ENCODE data around the gene MYH9. TPM values are rescaled to one million over a fixed set of nuclear protein-coding genes. Genes with fewer than 3 reads are reported as not detected.
"Not testable (repeated sequence)": the region's sequence is repeated elsewhere in the genome, so short reads cannot be mapped to it uniquely, and the experiment has no call there.

MYH9 gene
- total RNA-seq, 2 experiments from 2014 or later: 112 to 223 TPM

DNA sequence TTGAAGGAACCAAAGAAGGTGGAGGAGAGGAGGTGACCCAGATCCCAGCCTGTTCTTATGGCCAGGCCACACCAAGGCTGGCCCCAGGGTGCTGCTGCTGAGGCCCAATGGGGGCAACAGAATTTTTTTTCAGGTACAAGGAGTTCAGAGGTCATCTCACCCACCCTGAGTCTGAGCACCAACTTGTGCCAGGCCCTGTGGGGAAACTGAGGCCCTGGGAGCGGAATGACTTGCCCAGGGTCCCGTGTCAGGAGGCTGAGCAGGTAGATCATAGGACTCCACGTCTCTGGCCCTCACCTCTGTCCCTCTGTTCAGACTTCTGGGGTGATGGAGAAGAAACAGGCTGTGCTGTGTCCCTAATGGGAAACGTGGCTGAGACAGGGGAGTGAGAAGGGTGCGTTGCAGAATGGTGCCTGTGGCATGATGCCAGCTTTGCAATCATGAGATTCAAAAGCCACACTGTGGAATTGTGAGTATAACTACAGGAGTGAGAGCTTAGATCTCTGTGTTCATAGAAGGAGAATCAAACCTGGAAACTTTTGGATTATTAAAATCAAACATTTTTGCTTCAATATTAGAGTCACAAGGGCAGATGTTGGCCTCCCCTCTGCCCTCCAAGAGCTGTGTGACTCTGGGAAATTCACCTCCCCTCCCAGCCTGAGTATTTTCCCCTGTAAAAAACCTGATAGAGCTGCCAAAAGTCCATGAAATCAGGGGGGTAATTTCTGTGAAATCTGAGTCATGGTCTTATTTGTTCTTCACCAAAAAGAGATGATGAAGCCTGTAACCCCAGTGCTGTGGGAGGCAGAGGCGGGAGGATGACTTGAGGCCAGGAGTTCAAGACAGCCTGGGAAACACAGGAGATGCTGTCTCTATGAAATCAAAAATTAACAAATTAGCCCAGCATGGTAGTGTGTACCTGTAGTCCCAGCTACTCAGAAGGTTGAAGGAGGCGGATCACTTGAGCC lies 134.0 kb downstream of the MYH9 start:
- no peak overlapping the region for H3K4me3 ChIP-seq (ENCODE audit: low read depth, low read length, poor library complexity, severe bottlenecking)
- intact Hi-C loops (cut with micrococcal nuclease; ENCODE audit: unreplicated experiment): no loop called here
- no peak for TF ChIP-seq EZH2phosphoT487 (IDR thresholded peaks at IDR 0.05; ENCODE audit: borderline replicate concordance, low read depth, low read length)
- TF ChIP-seq, protein P1, sequence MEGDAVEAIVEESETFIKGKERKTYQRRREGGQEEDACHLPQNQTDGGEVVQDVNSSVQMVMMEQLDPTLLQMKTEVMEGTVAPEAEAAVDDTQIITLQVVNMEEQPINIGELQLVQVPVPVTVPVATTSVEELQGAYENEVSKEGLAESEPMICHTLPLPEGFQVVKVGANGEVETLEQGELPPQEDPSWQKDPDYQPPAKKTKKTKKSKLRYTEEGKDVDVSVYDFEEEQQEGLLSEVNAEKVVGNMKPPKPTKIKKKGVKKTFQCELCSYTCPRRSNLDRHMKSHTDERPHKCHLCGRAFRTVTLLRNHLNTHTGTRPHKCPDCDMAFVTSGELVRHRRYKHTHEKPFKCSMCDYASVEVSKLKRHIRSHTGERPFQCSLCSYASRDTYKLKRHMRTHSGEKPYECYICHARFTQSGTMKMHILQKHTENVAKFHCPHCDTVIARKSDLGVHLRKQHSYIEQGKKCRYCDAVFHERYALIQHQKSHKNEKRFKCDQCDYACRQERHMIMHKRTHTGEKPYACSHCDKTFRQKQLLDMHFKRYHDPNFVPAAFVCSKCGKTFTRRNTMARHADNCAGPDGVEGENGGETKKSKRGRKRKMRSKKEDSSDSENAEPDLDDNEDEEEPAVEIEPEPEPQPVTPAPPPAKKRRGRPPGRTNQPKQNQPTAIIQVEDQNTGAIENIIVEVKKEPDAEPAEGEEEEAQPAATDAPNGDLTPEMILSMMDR (conservative IDR thresholded peaks at IDR 0.05; ENCODE audit: low read length): no peak
- CTCF ChIA-PET (ENCODE audit: unreplicated experiment): no interaction called here
- H3K4me2 ChIP-seq (ENCODE audit: low read length): peak overlapping the region; percentile 54
- POLR2A ChIA-PET: interaction anchor here (0.9 to 1.7 kb wide), 2 partner anchors 11 to 16 kb away, joined by 5 read pairs; no protein-coding TSS in a partner anchor
- H2AFZ ChIP-seq (ENCODE audit: low read length): peak overlapping the region; percentile 58; the same call in 1 of the 2 replicates
- no peaks in the 10 kb centered on the region for H3K36me3 ChIP-seq (ENCODE audit: insufficient read depth, low read length)
- DNase-seq (ENCODE audit: low spot score): no peak
- BruUV-seq (replicated peaks): no TSS peak
- no peak overlapping the region for H3K27ac ChIP-seq (ENCODE audit: low read depth, low read length, poor library complexity, severe bottlenecking)
- no peaks in the 10 kb centered on the region for H3K9me2 ChIP-seq (ENCODE audit: insufficient read depth, low read length)
- H4K20me1 ChIP-seq (ENCODE audit: insufficient read depth, low read length): no peaks in the 10 kb centered on the region
- H3K9me3 ChIP-seq (ENCODE audit: low read length): peaks cover 10% of the 10 kb centered on the region; the same call in 1 of the 2 replicates
- peaks cover 15% of the 10 kb centered on the region for H3K4me1 ChIP-seq (ENCODE audit: insufficient read depth, low read length, poor library complexity, severe bottlenecking)
- H3K79me2 ChIP-seq (ENCODE audit: insufficient read depth, low read depth, low read length): no peaks in the 10 kb centered on the region

DNA sequence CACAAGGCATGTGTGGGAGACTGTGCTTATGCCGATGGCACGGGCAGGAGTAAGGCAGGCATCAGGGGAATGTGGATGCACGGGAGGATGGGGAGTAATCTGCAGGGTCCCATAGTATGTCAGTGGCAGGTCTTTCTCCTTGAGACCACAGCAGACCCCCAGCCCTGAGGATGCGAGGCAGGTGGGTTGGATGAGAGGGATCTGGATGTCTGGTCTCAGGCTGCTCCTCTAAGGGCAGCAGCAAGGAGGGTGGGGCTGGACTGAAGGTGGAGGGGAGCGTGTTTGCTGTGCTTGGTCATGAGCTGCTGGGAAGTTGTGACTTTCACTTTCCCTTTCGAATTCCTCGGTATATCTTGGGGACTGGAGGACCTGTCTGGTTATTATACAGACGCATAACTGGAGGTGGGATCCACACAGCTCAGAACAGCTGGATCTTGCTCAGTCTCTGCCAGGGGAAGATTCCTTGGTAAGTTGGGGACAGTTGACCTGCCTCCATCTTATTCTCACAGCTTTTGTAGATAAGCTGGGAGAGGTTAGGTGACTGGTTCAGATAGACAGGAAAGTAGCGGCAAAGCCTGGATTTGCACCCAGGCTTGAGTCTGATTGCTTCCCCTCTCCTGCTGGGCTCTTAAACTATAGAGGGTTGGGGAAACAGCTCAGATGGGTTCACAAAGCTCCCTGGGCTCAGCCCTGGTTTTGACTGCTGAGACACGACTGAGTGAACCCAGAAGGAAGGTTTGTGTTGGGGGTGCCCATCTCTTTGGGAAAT lies 134.8 kb downstream of the MYH9 start, which contains the start of gene APOL1:
APOL1 (plus strand) TSS at position 380 of the 769 bp plus-strand sequence. CDS start 1,823 bp downstream, outside the sequence.
- no TSS peak for BruUV-seq (replicated peaks)
- H3K36me3 ChIP-seq (ENCODE audit: insufficient read depth, low read length): no peaks in the 10 kb centered on the region
- H3K9me2 ChIP-seq (ENCODE audit: insufficient read depth, low read length): no peaks in the 10 kb centered on the region
- POLR2A ChIA-PET: interaction anchor here (0.9 to 1.7 kb wide), 2 partner anchors 10 to 15 kb away, joined by 5 read pairs; no protein-coding TSS in a partner anchor
- H3K79me2 ChIP-seq (ENCODE audit: insufficient read depth, low read depth, low read length): no peaks in the 10 kb centered on the region
- H3K9me3 ChIP-seq (ENCODE audit: low read length): peaks cover 19% of the 10 kb centered on the region
- TF ChIP-seq EZH2phosphoT487 (IDR thresholded peaks at IDR 0.05; ENCODE audit: borderline replicate concordance, low read depth, low read length): no peak
- TF ChIP-seq, protein P1 (conservative IDR thresholded peaks at IDR 0.05; ENCODE audit: low read length): no peak
- peak within 1 kb of the TSS; percentile 1 for H3K4me3 ChIP-seq (ENCODE audit: low read depth, low read length, poor library complexity, severe bottlenecking)
- intact Hi-C loops (cut with micrococcal nuclease; ENCODE audit: unreplicated experiment): no loop called here
- no peak within 1 kb of the TSS for H3K27ac ChIP-seq (ENCODE audit: low read depth, low read length, poor library complexity, severe bottlenecking)
- peak within 1 kb of the TSS; percentile 54 for H3K4me2 ChIP-seq (ENCODE audit: low read length)
- peaks cover 6% of the 10 kb centered on the region for H3K4me1 ChIP-seq (ENCODE audit: insufficient read depth, low read length, poor library complexity, severe bottlenecking)
- peak within 1 kb of the TSS; percentile 58; the same call in 1 of the 2 replicates for H2AFZ ChIP-seq (ENCODE audit: low read length)
- DNase-seq (ENCODE audit: low spot score): peak; percentile 32
- CTCF ChIA-PET (ENCODE audit: unreplicated experiment): no interaction called here
- no peaks in the 10 kb centered on the region for H4K20me1 ChIP-seq (ENCODE audit: insufficient read depth, low read length)

DNA sequence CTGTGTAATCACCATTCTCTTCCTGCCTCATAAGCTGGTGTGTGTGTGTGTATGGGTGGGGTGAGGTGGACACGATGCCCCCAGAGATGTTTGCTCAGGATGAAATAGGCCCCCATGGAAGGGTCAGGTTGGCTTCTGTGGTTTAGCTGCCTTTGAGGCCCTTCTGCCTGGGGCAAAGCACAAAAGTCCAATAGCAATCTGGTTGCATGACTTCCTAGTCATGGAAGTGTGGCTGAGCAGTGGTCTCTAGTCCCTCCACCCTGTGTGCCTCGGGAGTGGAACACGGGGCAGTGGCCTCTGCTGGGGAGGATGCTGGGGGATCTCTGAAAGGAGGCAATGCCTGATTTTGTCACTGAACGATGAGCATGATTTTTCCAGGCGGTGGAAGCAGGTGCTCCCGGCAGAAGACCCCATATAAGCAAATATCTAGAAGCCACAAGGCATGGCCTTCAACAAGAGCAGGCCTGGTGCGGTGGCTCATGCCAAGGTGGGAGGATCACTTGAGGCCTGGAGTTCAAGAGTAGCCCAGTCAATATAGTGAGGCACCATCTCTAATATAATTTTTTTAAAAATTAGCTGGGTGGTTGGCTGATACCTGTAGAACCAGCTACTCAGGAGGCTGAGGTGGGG lies 135.7 kb downstream of the MYH9 start:
- BruUV-seq (replicated peaks); CTCF ChIA-PET (ENCODE audit: unreplicated experiment); intact Hi-C loops (cut with micrococcal nuclease; ENCODE audit: unreplicated experiment); H3K9me2 ChIP-seq (ENCODE audit: insufficient read depth, low read length); H3K4me3 ChIP-seq (ENCODE audit: low read depth, low read length, poor library complexity, severe bottlenecking); H3K4me2 ChIP-seq (ENCODE audit: low read length); H4K20me1 ChIP-seq (ENCODE audit: insufficient read depth, low read length); H3K36me3 ChIP-seq (ENCODE audit: insufficient read depth, low read length); H3K4me1 ChIP-seq (ENCODE audit: insufficient read depth, low read length, poor library complexity, severe bottlenecking); H3K27ac ChIP-seq (ENCODE audit: low read depth, low read length, poor library complexity, severe bottlenecking); H3K79me2 ChIP-seq (ENCODE audit: insufficient read depth, low read depth, low read length); POLR2A ChIA-PET; DNase-seq (ENCODE audit: low spot score): not testable (repeated sequence)
- peaks cover 21% of the 10 kb centered on the region for H3K9me3 ChIP-seq (ENCODE audit: low read length)
- H2AFZ ChIP-seq (ENCODE audit: low read length): peak overlapping the region; percentile 58; the same call in 1 of the 2 replicates

DNA sequence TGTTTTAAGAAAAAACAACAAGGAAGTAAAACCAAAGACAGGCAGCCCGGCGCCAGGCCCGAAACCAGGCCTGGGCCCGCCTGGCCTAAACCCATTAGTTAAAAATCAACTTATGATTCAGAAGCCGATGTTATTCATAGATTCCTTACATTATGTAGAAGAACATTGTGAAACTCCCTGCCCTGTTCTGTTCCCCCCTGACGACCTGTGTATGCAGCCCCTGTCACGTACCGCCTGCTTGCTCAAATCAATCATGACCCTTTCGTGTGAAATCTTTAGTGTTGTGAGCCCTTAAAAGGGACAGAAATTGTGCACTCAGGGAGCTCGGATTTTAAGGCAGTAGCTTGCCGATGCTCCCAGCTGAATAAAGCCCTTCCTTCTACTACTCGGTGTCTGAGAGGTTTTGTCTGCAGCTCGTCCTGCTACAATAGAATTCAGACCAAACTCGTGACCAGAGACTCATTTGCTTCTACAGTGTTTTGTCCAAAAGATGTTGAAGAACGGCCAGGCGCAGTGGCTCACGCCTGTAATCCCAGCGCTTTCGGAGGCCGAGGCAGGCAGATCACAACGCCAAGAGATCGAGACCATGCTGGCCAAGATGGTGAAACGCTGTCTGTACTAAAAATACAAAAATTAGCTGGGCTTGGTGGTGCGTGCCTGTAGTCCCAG lies 137.3 kb downstream of the MYH9 start:
- H4K20me1 ChIP-seq (ENCODE audit: insufficient read depth, low read length); H3K9me2 ChIP-seq (ENCODE audit: insufficient read depth, low read length); H3K4me1 ChIP-seq (ENCODE audit: insufficient read depth, low read length, poor library complexity, severe bottlenecking); H2AFZ ChIP-seq (ENCODE audit: low read length); H3K79me2 ChIP-seq (ENCODE audit: insufficient read depth, low read depth, low read length); CTCF ChIA-PET (ENCODE audit: unreplicated experiment); BruUV-seq (replicated peaks); H3K4me3 ChIP-seq (ENCODE audit: low read depth, low read length, poor library complexity, severe bottlenecking); POLR2A ChIA-PET; H3K4me2 ChIP-seq (ENCODE audit: low read length); DNase-seq (ENCODE audit: low spot score); intact Hi-C loops (cut with micrococcal nuclease; ENCODE audit: unreplicated experiment); H3K36me3 ChIP-seq (ENCODE audit: insufficient read depth, low read length); H3K27ac ChIP-seq (ENCODE audit: low read depth, low read length, poor library complexity, severe bottlenecking): not testable (repeated sequence)
- H3K9me3 ChIP-seq (ENCODE audit: low read length): peaks cover 21% of the 10 kb centered on the region
